Panc1 (cell line): ENCODE measurements around the gene ABCF2.

Experiments used
- CTCF ChIP-seq: fragments of 450-650 bp; IDR thresholded peaks from 2 replicates; pipeline ENCODE4 v1.5.1; 2017; ENCODE audit warnings: mild to moderate bottlenecking
- POLR2AphosphoS5 ChIP-seq: IDR thresholded peaks from 2 replicates; pipeline ENCODE4 v1.6.1; 2012; ENCODE audit warnings: mild to moderate bottlenecking, low read depth, low read length, moderate library complexity
- REST ChIP-seq, 2 experiments: IDR thresholded peaks; 2 replicates each; pipeline ENCODE4 v1.6.1; 2011 to 2012; ENCODE audit warnings: low read depth in 2 of 2, control low read depth in 1 of 2, low read length in 1 of 2, mild to moderate bottlenecking in 1 of 2, moderate library complexity in 1 of 2; ENCODE audit not compliant: insufficient read depth in 1 of 2
- SIN3A ChIP-seq: IDR thresholded peaks from 2 replicates; pipeline ENCODE4 v1.6.1; 2012; ENCODE audit warnings: low read depth, mild to moderate bottlenecking, low read length, moderate library complexity, borderline replicate concordance; ENCODE audit not compliant: insufficient read depth
- TCF7L2 ChIP-seq: IDR thresholded peaks from 2 replicates; pipeline ENCODE4 v1.6.1; 2011; ENCODE audit warnings: mild to moderate bottlenecking, low read depth, low read length, inconsistent platforms

- TF ChIP-seq CTCF, result no peak
- no peak for TF ChIP-seq REST (IDR thresholded peaks at IDR 0.05; ENCODE audit: insufficient read depth in 1 of 2, low read depth in 2 of 2, low read length in 1 of 2)
- TF ChIP-seq TCF7L2, result no peak
- TF ChIP-seq POLR2AphosphoS5, result no peak
- TF ChIP-seq SIN3A, result no peak
Observed at GRCh38 chr7:151226560-151226874, 488 bp downstream of the ABCF2 start.
